Measurements from ENCODE around the gene SEMA7A.

GRCh38 chr15:74392451-74392830 lies 41.3 kb downstream of the SEMA7A start:
- TF ChIP-seq GATA3 (IDR thresholded peaks at IDR 0.05; ENCODE audit: low read depth, low read length) = no peak
- no peak for TF ChIP-seq GATA2 (IDR thresholded peaks at IDR 0.05; ENCODE audit: low read depth, low read length)
